Naive thymus-derived CD8-positive, alpha-beta T cell (primary cell): Measurements from ENCODE around the gene SDF4. TPM values are rescaled to one million over a fixed set of nuclear protein-coding genes. Genes with fewer than 3 reads are reported as not detected.
"Not testable (repeated sequence)": the region's sequence is repeated elsewhere in the genome, so short reads cannot be mapped to it uniquely, and the experiment has no call there.

ENCODE experiments used
- ATAC-seq, 2 donors: fragments of 150-1000 bp; cut with Tn5 transposase in 1 of 2; sonication (Bioruptor Pico), chemical (Tn5 transposase) in 1 of 2; 1 replicate in 1 of 2; 2 replicates in 1 of 2; pipeline ENCODE4 v1.10.0; 2021; ENCODE audit warnings: mild to moderate bottlenecking in 2 of 2, moderate library complexity in 2 of 2
- POLR2A ChIA-PET: fragments of 350-600 bp; sonication (Branson Sonifier 250); formaldehyde crosslinking; loops from one replicate; lab custom pipeline; 2021; ENCODE audit warnings: antibody characterized with exemption; lab: Charles Lee
- DNase-seq, 10 donors: peaks; one replicate each; pipeline versions ENCODE4 v3.0.0 to v3.0.0-alpha.2; 2020 to 2022
- H3K27ac Mint-ChIP-seq, 10 donors: one replicate each; pipeline ENCODE4 v1.8.0; 2020 to 2022; ENCODE audit warnings: mild to moderate bottlenecking in 10 of 10, mixed read lengths in 10 of 10, moderate library complexity in 4 of 10, inconsistent platforms in 1 of 10
- H3K27me3 Mint-ChIP-seq, 5 donors: one replicate each; pipeline ENCODE4 v1.8.0; 2021 to 2022; ENCODE audit warnings: mixed read lengths in 5 of 5
- H3K36me3 Mint-ChIP-seq, 3 donors: one replicate each; pipeline ENCODE4 v1.8.0; 2020 to 2022; ENCODE audit warnings: mixed read lengths in 3 of 3, mild to moderate bottlenecking in 2 of 3, inconsistent platforms in 1 of 3
- H3K4me1 Mint-ChIP-seq, 4 donors: one replicate each; pipeline ENCODE4 v1.8.0; 2021 to 2022; ENCODE audit warnings: mixed read lengths in 4 of 4
- H3K4me3 Mint-ChIP-seq, 10 donors: one replicate each; pipeline ENCODE4 v1.8.0; 2020 to 2022; ENCODE audit warnings: mild to moderate bottlenecking in 10 of 10, mixed read lengths in 10 of 10, moderate library complexity in 6 of 10, inconsistent platforms in 1 of 10
- H3K9me3 Mint-ChIP-seq, 9 donors: one replicate each; pipeline ENCODE4 v1.8.0; 2020 to 2022; ENCODE audit warnings: mixed read lengths in 9 of 9, mild to moderate bottlenecking in 3 of 9, inconsistent platforms in 1 of 9, moderate library complexity in 1 of 9
- polyA plus RNA-seq, 3 donors: library from polyadenylated mRNA; unstranded; fragments of 300-500 nt; fragmentation: Illumina TruSeq; gene quantifications; one replicate each; pipeline ENCODE4 v1.2.3, GENCODE V29; 2021
- total RNA-seq, 8 experiments: library from RNA in 2 of 8; stranded (reverse) in 2 of 8; gene quantifications; one replicate each; pipeline ENCODE4 v1.2.3 and lab custom pipeline; 2021 to 2026

Gene SDF4
- total and polyA plus RNA-seq, 5 experiments from 2014 or later: 73.8 to 115 (median 86.3) TPM

DNA sequence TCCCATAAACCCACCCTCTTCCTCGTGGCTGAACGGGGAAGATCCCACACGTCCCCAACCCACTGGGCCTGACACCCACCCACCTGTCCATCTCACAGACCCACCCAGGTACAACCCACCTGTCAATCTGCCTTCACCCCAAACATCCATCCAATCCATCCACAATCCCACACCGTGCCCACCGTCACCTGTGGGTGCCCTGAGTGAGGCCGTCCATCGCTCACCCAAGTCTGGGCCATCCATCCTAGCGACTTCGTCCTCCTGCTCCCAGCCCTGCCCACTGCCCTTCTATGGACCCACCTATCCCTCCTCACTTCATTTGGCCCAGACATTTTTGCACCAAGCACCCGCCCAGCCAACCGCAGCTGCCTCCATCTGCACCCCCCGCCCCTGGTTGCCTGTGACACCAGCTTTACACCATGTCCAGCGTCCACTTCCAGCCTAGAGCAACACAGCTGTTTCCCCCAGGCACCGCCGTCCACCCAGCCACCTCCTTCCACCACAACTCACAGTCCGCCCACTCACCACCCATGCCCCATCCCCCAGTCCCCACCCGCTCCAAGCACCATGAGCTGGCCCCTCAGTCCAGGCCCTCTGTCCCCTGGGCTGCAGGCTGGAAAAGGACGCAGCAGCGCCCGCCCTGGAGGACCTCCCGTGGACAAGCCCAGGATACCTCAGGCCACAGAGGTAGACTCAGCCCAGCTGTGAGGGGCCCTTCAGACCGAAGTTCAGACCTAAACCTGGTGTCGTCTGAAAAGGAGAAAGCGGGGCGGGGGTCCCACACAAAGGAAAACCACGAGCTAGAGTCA, 50.5 kb downstream of the SDF4 start:
- Mint-ChIP-seq H3K4me3 (no peak overlapping the region), H3K4me1 (peaks cover 7 to 15% (median 10%) of the 10 kb centered on the region in 4 donors), H3K27ac (peak overlapping the region in 2 of 10 donors; percentile 15 to 82), H3K9me3 (no peaks in the 10 kb centered on the region), H3K36me3 (no peaks in the 10 kb centered on the region), H3K27me3 (peaks cover 0 to 12% (median 4%) of the 10 kb centered on the region in 5 donors)
- no peak for ATAC-seq
- peak in 1 of 10 donors; percentile 56 for DNase-seq
- POLR2A ChIA-PET: interaction anchor here (1.2 kb wide), 1 partner anchor 9 kb away, joined by 5 read pairs; no protein-coding TSS in a partner anchor

- DNase-seq: peak in 2 of 10 donors; percentile 4 to 52
- Mint-ChIP-seq H3K27ac (no peak overlapping the region), H3K4me3 (no peak overlapping the region)
These were observed 51.6 kb downstream of the SDF4 start for GRCh38 chr1:1179983-1180861.

DNA sequence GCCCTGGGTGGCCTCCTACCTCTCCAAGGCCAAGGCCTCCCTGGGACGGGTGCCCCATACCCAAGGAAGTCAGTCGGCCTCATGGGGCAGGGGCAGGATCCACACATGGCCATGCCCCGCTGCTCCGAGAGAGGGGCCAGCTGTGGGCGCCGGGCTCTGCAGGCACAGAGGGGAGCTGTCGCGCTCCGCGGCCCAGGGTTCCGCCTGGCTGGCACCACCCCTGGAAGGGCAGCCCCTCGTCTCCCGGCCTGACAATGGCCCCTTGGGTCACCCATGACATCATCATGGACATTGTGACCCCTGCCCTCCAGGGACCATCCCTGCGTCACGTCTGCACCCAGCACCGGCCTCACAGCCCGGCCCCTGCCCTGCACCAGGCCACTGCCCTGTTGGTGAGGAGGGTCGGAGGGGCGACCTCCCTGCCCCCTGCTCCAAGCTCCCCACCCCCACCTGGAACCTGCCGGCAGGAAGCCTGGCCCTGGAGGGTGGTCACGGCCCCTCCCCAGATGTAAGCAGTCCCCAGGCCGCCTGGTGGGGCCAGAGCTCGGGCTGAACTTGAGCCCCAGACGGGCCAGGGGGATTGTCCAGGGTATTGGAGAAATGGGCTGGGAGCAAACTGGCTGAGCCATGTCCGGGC, 52.3 kb downstream of the SDF4 start:
- peak in 2 of 10 donors; percentile 4 to 62 for DNase-seq
- Mint-ChIP-seq H3K4me3 (no peak overlapping the region), H3K4me1 (peaks cover 7 to 17% (median 13%) of the 10 kb centered on the region in 4 donors), H3K9me3 (no peaks in the 10 kb centered on the region), H3K36me3 (no peaks in the 10 kb centered on the region), H3K27ac (peak overlapping the region in 1 of 10 donors; percentile 49), H3K27me3 (peaks cover 0 to 12% (median 4%) of the 10 kb centered on the region in 5 donors)
- no peak for ATAC-seq
- POLR2A ChIA-PET: no interaction called here

More at GRCh38 chr1:1179983-1180861, 51.6 kb downstream of the SDF4 start:
- H3K27me3 Mint-ChIP-seq: peaks cover 0 to 12% (median 4%) of the 10 kb centered on the region in 5 donors
- POLR2A ChIA-PET: no interaction called here
- no peak for ATAC-seq
- no peaks in the 10 kb centered on the region for H3K36me3 Mint-ChIP-seq
- no peaks in the 10 kb centered on the region for H3K9me3 Mint-ChIP-seq
- H3K4me1 Mint-ChIP-seq: peaks cover 7 to 15% (median 13%) of the 10 kb centered on the region in 4 donors

GRCh38 chr1:1178794-1179331, 52.9 kb downstream of the SDF4 start:
- POLR2A ChIA-PET: no interaction called here
- peaks cover 7 to 20% (median 15%) of the 10 kb centered on the region in 4 donors for H3K4me1 Mint-ChIP-seq
- no peaks in the 10 kb centered on the region for H3K9me3 Mint-ChIP-seq
- peaks cover 0 to 12% (median 4%) of the 10 kb centered on the region in 5 donors for H3K27me3 Mint-ChIP-seq
- DNase-seq: peak in 2 of 10 donors; percentile 6 to 50
- H3K36me3 Mint-ChIP-seq: no peaks in the 10 kb centered on the region
- no peak for ATAC-seq
- H3K27ac Mint-ChIP-seq: no peak overlapping the region
- H3K4me3 Mint-ChIP-seq: no peak overlapping the region

DNA sequence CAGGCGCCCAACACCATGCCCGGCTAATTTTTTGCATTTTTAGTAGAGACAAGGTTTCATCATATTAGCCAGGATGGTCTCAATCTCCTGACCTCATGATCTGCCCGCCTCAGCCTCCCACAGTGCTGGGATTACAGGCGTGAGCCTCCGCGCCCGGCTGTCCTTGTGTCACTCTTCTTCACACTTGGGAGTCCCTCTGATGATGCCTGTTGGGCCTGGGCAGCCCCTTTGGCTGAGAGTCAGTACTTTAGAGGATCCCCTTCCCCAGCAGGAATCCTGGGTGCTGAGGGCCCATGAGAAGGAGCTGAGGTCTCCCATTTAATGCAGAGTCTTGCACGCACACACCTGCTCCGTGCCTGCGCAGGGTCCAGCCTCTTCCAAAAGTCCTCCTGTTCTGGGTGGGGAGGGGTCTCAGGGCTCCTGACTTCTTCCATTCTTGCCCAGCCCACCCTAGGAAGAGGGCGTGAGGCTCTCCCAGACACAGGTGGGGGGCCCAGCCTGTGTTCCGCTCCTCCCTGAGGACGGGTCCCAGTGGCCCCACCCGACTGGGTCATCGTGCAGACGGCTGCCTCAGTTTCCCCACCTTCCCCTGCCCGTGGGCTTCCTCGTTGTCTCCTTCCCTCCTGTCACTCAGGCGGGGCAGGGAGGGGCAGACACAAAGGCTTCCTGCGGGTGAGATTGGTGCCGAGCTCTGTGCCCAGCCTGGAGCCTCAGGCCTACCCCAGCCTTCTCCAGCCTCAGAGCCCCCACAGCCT, 54.2 kb downstream of the SDF4 start:
- H3K4me3 Mint-ChIP-seq: no peak overlapping the region
- ATAC-seq: no peak
- peaks cover 0 to 10% (median 4%) of the 10 kb centered on the region in 5 donors for H3K27me3 Mint-ChIP-seq
- POLR2A ChIA-PET: no interaction called here
- H3K27ac Mint-ChIP-seq: no peak overlapping the region
- H3K9me3 Mint-ChIP-seq: no peaks in the 10 kb centered on the region
- DNase-seq: peak in 1 of 10 donors; percentile 55
- peaks cover 7 to 25% (median 13%) of the 10 kb centered on the region in 4 donors for H3K4me1 Mint-ChIP-seq
- no peaks in the 10 kb centered on the region for H3K36me3 Mint-ChIP-seq

GRCh38 chr1:1176931-1177330, 54.9 kb downstream of the SDF4 start:
- ATAC-seq (no peak), DNase-seq (peak in 1 of 10 donors; percentile 18)
- Mint-ChIP-seq H3K27me3 (peaks cover 0 to 10% (median 4%) of the 10 kb centered on the region in 5 donors), H3K9me3 (no peaks in the 10 kb centered on the region), H3K36me3 (no peaks in the 10 kb centered on the region), H3K4me1 (peaks cover 7 to 25% (median 14%) of the 10 kb centered on the region in 4 donors), H3K4me3 (no peak overlapping the region), H3K27ac (peak overlapping the region in 4 of 10 donors; percentile 8 to 69 (median 30))
- POLR2A ChIA-PET: no interaction called here

DNA sequence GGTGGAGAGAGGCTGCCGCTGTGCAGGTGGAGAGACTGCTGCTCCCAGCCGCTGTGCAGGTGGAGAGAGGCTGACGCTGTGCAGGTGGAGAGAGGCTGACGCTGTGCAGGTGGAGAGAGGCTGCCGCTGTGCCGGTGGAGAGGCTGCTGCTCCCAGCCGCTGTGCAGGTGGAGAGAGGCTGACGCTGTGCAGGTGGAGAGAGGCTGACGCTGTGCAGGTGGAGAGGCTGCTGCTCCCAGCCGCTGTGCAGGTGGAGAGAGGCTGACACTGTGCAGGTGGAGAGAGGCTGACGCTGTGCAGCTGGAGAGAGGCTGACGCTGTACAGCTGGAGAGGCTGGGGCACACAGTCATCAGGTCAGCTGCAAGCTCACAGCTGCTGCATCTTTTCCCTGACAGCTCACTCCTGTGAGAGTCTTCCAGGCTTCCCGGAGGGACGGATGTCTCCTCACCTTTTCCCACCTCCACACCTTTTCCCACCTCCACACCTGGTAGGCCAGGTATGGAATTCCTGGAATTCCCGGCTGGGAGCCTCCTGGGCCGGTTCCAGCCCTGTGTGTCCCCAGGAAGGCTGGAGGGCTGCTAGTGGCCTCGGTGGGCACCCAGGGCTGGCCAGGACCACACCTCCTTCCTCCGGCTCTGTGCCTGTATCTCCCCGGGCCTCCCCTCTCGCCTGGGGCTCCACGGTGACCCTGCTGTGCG, 55.6 kb downstream of the SDF4 start:
- H3K4me3 Mint-ChIP-seq: not testable (repeated sequence)

DNA sequence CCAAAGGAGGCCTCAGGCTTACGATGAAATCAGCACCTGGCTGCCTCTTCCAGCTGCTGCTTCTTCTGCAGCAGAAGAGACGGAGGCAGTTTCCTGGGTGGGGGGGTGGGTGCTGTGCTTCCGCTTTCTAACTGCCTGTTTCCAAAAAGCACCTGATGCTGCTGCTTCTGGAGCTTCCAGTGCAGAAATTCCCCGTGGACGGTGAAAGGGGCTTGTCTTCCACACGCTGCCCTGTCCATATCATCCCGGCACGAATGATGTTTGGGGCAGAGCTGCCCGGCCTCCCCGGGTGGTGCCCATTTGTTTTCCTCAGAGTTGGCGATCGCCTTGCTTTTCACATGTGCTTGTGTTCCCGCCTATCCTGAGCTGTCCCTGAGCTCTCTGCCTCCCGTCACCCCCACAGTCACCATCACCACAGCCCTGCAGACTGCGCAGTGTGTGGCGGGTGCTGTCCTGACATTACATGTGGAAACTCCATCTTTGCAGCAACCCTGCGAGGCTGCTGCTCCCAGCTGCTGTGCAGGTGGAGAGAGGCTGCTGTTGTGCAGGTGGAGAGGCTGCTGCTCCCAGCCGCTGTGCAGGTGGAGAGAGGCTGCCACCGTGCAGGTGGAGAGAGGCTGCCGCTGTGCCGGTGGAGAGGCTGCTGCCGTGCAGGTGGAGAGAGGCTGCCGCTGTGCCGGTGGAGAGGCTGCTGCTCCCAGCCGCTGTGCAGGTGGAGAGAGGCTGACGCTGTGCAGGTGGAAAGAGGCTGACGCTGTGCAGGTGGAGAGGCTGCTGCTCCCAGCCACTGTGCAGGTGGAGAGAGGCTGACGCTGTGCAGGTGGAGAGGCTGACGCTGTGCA, 56.4 kb downstream of the SDF4 start:
- DNase-seq (peak in 1 of 10 donors; percentile 53), ATAC-seq (no peak)
- peaks cover 0 to 4% (median 2%) of the 10 kb centered on the region in 5 donors for H3K27me3 Mint-ChIP-seq
- POLR2A ChIA-PET: interaction anchor here (1.0 kb wide), 1 partner anchor 132 kb away, joined by 4 read pairs; no protein-coding TSS in a partner anchor
- H3K4me3 Mint-ChIP-seq: no peak overlapping the region
- H3K27ac Mint-ChIP-seq: peak overlapping the region in 2 of 10 donors; percentile 45 to 57
- H3K9me3 Mint-ChIP-seq: no peaks in the 10 kb centered on the region
- H3K4me1 Mint-ChIP-seq: peaks cover 8 to 26% (median 14%) of the 10 kb centered on the region in 4 donors
- H3K36me3 Mint-ChIP-seq: no peaks in the 10 kb centered on the region

More for the DNA sequence above, 55.6 kb downstream of the SDF4 start:
- H3K9me3 Mint-ChIP-seq, ATAC-seq, H3K36me3 Mint-ChIP-seq, H3K27me3 Mint-ChIP-seq: not testable (repeated sequence)
- Mint-ChIP-seq H3K4me1 (peaks cover 9 to 27% (median 14%) of the 10 kb centered on the region in 4 donors), H3K27ac (peak overlapping the region in 2 of 10 donors; percentile 7 to 18)
- peak in 1 of 10 donors; percentile 21 for DNase-seq
- POLR2A ChIA-PET: interaction anchor here (1.0 kb wide), 1 partner anchor 131 kb away, joined by 4 read pairs; no protein-coding TSS in a partner anchor

GRCh38 chr1:1173793-1174415, 57.9 kb downstream of the SDF4 start, which contains the start of gene TTLL10:
Gene TTLL10, plus strand, starts transcription at chr1:1173880. Its CDS starts 5,336 bp downstream, at chr1:1179216.
- H3K4me1 Mint-ChIP-seq: peaks cover 11 to 33% (median 20%) of the 10 kb centered on the region in 4 donors
- DNase-seq (peak in 9 of 10 donors; percentile 27 to 88 (median 53)), ATAC-seq (peak; percentile 68 to 72)
- no peaks in the 10 kb centered on the region for H3K9me3 Mint-ChIP-seq
- H3K27ac Mint-ChIP-seq: peak within 1 kb of the TSS in 7 of 10 donors; percentile 15 to 66 (median 36)
- no peaks in the 10 kb centered on the region for H3K36me3 Mint-ChIP-seq
- H3K27me3 Mint-ChIP-seq: peaks cover 0 to 6% (median 4%) of the 10 kb centered on the region in 5 donors
- POLR2A ChIA-PET: interaction anchor here (0.8 to 1.2 kb wide), 3 partner anchors 8 to 98 kb away, joined by 3 to 4 read pairs (median 3); no protein-coding TSS in a partner anchor
- peak within 1 kb of the TSS in 8 of 10 donors; percentile 10 to 66 (median 34) for H3K4me3 Mint-ChIP-seq
